SIG-M5 (cell line): ENCODE measurements around the gene NGEF.

Experiments
- DNase-seq: peaks from one replicate; lab custom pipeline; 2025; lab: John Stamatoyannopoulos, UW

NGEF gene

DNA sequence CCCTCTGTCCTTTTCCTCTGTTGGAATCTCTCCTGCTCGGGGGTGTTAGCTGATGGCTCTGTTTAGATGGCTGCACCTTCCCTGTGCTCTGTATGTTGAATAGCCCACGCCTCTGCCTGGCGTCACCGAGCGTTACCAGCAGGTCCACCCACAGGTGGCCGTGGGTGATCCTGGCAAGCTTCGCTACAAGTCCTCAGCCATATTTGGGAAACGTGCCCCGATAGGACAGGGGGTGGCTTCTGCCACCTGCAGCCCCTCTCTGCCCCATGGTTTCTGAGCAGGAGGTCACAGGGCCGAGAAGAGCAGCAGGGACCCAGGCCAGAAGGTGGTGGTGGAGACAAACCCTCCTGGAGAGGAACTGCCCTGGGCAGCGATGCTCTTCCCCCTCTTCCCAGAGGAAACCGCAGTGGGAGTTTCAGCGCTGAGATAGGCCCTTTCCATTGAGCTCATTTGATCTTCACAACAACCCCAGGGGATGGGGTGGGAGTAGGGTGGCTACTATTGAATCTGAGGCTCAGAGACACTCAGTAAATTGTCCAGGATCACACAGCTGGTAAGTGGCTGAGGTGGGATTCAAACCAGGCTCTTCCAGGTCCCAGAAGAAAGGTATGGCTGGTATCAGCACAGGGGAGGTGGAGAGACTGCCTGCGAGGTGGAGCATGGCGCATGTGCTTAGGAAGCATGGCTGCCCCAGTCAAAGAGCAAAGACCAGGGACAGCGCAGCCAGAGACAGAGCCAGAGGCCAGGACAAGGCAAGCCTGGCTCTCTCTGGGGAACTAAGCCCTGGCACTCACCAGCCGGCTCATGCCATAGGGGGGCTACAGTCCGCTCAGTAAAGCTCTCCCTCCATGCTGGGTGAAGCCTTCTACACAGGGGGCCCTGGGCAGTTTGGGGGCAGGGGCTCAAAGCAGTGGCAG lies 15.0 kb downstream of the NGEF start:
- DNase-seq, result no peak

DNA sequence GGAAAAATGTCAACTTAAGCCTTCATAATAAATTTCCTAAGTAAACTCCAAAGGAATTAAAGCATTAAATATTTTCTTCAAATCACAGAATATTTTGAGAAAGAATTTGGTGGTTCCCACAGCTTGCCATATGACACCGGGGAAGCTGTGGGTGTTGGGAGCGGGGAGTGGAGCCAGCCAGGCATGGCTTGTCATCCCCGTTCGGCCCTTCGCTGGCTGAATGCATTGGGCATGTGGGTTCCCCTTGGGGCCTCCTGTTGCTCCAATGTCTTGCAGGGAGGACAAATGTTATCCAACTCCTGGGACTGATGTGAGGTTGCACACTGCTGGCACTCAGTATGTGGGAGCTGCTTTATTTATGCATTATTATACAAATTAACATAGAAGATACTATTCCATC lies 18.6 kb downstream of the NGEF start:
- no peak for DNase-seq

DNA sequence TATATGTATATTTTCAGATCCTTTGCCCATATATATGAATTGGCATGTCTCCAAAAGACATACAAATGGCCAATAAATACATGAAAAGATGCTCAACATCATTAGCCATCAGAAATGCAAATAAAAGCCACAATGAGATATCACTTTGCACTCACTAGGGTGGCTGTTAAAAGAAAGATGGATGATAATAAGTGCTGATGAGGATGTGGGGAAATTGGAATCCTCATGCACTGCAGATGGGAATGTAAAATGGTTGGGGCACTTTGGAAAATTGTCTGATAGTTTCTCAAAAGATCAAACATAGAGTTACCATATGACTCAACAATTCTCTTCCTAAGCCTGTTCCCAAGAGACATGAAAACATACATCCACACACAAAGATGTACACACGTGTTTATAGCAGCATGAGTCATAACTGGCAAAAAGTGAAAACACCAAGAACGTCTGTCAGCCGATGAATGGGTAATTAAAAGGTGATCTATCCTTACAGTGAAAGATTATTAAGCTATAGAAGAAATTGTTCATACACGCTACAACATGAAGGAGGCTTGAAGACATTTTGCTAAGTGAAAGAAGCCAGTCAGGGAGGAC lies 19.7 kb downstream of the NGEF start:
- DNase-seq, result no peak

DNA sequence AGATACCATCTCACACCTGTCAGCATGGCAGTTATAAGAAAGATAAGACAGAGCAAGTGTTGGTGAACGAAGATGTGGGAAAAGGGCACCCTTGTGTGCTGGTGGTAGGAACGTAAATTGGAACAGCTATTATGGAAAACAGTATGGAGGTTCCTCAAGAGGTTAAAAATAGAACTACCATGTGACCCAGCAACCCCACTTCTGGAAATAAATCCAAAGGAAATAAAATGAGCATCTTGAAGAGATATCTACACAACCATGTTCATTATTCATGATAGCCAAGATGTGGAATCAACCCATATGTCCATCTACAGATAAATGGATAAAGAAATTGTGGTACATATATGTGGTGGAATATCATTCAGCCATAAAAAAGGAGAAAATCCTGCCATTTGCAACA lies 26.9 kb downstream of the NGEF start:
- no peak for DNase-seq

DNA sequence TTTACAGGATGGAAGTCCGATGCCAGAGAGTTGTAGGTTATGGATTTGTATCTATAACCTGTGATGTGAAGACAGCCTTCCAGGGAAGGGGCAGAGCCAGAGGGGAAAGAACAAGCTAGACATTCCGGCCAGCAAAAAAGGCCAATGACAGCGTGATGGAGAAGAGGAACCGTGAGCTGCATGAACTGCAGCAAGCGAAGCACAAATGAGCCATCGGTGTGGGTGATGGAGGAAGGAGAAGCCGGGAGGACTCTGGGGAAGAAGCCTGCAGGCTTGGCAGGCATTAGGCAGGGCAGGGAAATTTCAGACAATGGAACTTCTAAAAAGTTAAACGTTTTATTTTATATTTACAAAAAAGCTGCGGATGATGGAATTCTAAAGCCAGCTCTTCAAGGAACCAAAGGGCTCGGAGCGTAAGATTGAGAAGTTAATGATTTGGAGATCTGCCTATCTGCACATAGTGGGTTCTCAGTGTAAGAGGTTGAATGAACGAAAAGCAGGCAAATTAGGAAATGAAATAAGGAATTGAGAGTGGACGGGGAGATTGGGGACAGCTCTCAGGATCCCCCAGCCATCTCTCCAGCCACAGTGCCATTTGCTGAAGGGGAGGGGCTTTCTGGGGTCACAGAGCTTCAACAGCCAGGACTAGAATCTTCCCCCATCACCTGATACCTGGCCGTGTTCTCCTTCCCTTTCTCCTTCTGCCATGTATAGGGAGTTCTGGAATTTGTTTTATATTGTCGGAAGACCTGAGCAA lies 28.4 kb downstream of the NGEF start:
- no peak for DNase-seq

DNA sequence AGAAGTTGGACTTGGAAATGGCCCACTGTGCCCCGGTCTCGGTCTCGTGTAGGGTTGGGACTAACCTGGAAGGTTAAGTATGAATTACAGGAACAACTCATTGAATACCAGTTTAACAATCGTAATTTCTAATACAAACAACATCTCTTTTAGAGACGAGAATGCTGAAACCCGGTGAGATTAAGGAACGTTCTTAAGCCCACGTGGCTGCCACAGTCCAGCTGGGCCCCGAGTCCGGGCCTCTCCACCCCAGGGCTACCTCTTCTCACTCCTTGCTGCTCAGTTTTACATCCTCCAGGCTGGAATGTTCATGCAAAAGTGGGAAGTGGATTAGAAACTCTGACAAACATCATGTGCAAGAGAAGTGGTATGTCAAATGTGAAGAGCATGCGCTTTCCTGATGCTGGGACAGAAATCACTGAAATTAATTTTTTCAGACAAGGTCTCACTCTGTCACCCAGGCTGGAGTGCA lies 29.4 kb downstream of the NGEF start:
- no peak for DNase-seq

DNA sequence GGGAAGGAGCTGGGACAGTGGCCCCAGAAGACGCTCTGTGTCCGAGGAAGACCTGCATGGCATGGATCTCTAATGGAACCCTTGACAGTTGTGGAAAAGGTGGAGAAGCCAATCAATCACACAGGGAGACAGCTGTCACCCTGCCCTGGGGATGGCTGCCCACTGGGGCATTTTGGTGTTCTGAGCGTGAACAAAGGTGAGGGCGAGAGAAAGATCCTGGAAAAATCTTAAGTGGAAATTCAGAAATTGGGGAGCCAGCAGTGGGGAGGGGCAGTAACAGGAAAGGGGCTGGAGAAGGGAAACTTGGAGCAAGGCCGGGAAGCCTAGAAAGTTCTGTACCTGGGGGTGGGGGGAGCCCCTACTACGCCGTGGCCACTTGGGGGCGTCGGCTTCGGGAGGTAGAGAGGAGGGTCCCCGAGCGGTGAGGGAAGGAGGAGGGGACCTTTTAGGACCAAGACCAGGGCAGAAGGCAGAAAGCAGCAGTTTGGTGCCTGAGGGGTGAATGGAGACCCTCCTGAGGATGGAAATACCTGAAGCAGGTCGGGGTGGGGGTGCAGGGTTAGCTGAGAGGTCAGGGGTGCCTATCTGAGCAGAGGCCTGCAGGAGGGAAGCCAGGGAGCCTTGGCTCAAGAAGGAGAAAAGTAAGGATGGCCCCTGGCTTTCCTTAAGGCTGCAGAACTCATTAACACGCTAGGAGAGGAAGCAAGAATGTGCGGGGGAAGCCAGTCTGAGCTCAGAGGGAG lies 30.0 kb downstream of the NGEF start:
- DNase-seq, result no peak

DNA sequence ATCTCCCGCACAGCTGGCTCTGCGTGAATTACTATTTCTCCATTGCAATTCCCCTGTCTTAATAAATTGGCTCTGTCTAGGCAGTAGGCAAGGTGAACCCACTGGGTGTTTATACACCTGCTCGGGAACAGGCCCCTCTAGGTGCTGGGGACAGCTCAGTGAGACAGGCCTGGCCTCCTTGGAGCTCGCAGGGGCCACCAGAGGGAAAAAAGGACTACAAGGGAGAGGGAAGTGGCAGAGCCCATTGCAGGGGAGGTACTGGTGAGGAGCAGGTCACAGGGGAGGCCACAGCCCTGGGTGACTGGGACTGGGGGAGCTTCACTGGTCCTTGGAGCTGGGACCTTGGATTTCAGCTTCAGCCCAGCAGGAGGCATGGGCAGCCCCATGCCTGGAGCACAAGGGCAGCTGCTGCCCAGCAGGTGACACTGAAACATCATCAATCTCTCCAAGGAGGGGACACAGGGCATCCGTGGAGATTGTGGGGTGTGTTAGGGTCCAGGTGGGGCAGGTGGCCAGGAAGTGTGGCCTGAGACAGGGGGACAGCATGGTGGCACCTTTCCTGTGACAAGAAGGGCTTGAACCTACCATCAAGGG lies 31.2 kb downstream of the NGEF start:
- no peak for DNase-seq

DNA sequence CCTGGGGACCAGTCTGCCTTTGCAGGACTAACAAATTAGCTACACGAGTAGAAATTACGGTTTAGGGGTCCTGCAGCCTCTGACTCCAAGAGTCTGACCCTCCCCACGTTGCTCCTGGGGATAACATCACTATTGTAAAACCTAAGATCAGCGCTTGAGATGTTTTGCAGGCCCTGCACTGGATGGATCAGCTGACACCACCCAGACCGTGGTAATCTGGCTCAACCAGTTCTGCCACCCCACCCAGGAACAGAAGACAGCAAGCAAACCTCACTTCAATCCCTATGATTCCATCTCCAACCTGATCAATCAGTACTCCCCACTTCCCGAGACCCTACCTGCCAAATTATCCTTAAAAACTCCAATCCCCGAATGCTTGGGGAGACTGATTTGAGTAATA lies 31.7 kb downstream of the NGEF start:
- no peak for DNase-seq

DNA sequence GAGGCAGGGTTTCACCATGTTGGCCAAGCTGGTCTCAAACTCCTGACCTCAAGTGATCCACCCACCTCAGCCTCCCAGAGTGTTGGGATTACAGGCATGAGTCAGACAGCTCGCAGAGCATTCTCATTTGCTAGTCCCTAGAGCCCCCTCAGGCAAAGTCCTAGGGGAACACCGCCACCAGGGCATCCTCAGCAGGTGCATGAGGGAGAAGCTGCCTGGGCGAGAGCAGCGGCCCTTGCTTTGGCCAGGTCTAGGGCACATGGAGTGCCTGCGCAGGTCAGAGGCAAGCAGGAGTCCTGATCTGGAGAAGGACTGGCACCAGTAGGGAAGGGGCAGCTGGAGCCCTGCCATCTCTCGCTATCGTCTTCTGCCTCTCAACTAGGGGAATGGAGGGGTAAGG lies 32.4 kb downstream of the NGEF start:
- no peak for DNase-seq

DNA sequence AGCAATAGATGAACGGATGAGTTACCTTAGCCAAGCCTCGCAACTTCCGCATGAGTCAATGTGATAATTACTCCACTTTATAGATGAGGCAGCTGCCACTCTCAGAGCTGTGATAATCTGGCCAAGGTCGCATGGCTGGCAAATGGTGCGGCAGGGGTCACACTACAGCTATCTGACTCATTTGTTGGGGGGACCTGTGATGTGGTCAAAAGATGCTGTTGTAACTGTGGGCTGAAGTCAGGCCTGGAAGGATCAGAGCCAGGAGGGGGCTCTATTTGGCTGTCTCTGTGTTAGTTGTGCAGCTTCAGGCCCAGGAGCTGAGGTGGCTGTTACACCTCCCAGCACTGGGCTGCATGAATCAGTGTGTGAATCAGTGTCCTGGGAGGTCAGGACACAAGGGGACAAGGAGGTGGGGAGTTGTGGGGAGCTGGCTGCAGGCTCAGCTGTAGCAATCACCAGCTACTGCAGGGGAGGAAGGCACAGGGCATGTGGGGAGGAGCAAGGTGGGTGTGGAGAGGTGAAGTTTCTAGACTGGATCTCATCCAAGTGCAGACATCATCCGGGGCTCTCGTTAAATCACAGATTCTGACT lies 33.1 kb downstream of the NGEF start:
- no peak for DNase-seq

DNA sequence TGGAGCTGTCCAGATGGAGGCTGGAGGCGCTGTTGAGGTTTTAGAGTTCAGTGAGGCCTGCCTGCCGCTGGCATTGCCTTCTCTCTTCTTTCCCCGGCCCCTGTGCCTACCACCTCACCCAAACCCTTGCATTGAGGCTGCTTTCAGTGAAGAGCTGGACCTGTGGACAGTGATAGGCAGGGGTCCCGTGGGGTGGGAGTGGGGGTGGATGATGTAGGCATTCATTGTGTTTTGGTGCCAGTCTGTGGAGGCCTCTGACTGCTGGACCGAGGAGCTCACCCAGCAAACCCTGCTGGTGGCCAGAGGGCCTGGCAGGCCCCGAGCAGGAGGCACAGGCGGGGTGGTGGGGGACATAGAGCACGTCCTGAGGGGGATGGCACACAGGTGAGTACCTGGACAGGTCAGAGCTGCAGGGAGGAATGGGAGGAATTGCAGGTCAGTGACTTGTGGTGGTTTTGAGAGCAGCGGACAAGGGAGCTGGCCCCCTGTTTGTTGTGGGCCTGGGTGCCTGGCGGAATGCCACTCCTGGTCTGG lies 35.6 kb downstream of the NGEF start:
- DNase-seq, result no peak

DNA sequence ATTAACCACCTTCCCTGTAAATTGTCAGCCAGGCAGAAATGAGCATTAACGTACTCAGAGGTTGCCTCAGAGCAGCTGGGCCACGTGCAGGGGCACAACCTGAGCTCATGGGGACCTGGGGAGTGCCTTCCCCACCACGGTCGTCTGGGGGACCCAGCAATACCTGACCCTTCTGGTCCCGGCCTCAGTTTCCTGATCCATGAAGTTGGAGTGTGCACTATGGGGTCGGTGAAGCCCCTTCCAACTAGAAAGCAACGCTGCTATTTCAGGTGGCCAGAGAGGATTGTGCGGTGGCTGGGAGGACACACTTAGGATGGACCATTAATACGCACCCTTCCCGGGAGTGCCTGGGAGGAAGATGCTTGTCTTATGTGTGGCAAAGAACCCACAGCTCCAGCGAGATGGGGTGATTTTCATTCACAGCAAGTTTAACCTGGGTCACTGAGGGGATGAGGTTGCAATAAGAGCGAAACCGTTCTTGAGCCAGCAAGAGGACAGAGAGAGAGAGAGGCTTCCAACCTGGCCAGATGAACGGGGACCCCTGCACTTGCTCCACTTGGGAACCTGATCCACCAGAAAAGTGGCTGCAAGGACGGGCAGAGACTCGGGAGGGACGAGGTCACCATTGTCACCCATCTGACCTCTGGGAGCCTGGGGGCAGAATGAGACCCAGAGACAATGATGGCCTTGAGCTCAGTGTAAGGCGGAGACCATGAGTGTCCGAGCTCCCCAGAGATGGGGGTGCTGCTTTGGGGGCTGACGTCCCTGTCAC lies 36.2 kb downstream of the NGEF start:
- no peak for DNase-seq

DNA sequence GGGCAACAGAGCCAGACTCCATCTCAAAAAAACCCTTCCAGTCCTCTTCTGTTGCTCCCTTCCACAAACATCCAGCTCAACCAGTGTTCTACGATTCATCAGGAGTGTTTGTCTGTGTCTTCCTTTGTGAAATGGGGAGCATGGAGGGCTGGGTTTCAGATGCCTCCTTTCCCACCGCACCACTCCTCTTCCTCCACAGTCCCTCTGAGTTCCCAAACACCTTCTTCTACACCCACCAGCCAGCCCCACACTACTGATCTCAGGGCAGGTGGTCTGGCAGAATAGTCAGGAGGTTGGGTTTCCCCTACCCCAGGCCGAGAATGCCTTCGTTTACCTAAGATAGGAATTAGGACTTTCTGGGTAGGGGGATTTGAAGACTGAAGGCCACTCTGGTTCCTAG lies 36.9 kb downstream of the NGEF start:
- no peak for DNase-seq

DNA sequence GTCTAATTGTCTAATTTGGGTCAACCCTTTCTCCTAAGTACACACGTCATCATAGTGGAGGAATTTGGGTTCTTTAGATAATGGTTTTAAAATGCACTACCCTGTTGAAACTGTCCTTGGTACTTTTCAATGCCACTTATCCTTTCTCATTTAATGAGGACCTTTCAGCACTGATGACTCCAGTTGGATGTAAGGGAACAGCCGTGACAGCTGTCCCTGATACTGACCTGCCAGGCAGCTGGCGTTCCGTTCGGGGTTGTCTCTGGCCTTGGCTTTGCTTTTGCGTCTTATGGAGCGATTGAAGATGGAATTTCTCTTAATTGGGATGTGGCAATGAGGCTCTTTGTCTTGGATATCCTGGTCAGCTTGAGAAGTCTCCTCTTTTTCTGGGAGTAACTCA lies 38.7 kb downstream of the NGEF start:
- no peak for DNase-seq

DNA sequence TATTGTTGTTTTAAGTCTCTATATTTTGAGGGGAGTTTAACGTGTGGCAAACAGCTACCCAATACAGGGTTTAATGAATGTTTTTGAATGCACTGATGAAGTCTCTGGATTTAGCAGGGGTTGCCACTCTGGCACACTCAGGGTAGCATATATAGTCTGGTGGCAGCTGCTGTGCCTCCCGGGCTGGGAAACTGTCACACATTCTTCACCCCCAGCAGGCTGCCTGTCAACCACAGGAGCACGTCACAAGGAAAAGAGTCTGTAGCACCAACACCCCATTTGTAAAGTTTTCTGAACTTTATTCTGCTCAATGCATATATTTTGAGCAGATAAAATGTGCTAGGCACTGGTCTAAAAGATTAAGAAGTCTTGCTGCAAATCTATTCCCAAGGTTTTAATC lies 39.3 kb downstream of the NGEF start:
- no peak for DNase-seq

DNA sequence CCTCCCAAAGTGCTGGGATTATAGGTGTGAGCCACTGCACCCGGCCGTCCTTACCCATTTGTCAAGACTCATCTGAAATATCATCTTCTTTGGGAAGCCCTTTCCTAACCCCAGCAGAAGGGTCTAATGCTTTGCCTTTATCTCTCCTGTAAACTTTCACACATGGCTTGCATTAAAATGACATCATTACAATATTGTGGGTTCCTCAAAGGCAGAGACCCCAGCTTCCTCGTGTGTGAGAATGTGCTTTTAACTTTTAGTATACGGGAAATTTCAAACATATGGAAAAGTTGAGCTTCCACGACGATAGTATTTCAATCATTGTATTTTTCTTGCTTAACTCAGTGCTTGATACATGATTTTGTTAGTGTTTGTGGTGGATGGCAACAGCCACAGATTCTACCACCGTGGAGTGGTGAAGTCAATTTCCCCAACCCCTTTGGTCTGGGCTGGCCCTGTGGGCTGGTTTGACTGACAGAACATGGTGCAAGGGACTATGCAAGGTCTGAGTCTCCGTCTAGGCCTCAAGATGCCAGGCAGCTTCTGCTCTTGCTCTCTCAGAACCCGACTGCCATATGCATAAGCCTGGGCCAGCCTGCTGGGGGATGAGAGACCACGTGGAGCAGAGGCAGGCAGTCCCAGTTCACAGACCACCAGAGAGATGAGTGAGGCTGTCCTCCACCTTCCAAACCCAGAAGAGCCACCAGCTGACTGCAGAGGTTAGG lies 39.9 kb downstream of the NGEF start:
- DNase-seq, result no peak

DNA sequence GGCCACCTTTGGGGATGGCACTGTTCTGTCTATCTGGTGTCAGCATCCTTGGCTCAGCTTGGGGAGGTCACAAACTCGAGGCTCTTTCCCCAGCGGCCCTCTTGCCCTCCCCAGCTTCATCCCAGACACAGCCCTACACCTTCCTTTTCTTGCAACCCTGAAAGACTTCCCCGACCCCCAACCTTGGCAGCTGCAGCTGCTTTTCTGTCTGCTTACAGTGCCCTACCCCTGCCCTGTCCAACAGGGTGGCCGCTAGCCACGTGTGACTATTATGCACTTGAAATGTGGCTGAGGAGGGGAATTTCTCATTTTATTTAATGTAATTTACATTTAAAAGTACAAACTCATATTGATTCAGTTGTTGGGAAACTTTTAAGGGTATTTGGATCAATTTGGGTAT lies 41.3 kb downstream of the NGEF start:
- no peak for DNase-seq

DNA sequence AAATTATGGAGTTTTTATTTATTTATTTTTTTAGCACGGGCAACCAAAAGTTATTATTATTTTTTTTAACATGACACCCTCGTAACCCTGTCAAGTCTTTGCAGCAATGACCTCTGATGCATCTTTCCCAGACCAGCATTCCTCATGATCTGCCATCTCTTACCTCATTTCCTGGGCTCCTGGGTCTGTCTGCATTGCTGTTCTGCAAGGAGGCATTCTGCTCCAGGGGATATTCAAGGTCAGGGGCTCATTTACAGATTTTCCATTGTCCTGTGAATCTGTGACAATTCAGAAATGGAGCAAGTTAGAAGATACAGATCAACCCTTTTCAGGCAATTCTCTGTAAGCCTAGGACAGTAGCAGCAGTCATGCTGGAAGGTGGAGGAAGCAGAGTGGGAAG lies 43.0 kb downstream of the NGEF start:
- no peak for DNase-seq

DNA sequence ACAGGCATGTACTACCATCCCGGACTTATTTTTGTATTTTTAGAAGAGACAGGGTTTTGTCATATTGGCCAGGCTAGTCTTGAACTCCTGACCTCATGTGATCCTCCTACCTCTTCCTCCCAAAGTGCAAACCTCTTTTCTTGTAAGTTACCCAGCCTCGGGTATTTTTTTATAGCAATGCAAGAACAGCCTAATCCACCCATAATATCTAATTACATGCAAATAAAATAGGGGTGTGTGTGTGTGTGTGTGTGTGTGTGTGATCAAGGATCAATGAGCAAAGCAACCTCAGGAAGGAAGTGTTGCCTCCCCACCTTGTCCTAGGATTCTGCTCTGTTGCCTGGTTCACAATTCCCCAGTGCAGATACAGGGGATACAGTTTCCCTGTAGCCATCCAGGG lies 45.6 kb downstream of the NGEF start:
- DNase-seq, result no peak
